NCI-H748 treated with DMSO at 0.1 percent for 48 hours (cell line): ENCODE data around the gene FBLIM1.
A peak's percentile ranks its signal among the peaks of the same experiment; 100 is the strongest.
"Not testable (repeated sequence)": the region's sequence is repeated elsewhere in the genome, so short reads cannot be mapped to it uniquely, and the experiment has no call there.

Experiments used
- DNase-seq: peaks from one replicate; lab custom pipeline; 2025; lab: John Stamatoyannopoulos, UW

Gene FBLIM1

DNA sequence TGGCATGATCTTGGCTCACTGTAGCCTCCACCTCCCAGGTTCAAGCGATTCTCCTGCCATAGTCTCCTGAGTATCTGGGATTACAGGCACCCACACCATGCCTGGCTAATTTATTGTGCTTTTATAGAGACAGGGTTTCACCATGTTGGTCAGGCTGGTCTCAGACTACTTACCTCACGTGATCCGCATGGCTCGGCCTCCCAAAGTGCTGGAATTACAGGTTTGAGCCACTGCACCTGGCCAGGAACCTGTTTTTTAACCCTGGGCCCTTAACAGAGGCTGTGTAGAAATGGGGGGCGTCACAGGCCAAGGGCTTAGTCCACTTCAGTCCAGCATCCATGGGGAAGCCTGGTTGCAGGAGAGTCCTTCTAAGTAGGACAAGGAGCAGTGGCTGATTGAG, 9.3 kb downstream of the FBLIM1 start:
- no peak for DNase-seq

DNA sequence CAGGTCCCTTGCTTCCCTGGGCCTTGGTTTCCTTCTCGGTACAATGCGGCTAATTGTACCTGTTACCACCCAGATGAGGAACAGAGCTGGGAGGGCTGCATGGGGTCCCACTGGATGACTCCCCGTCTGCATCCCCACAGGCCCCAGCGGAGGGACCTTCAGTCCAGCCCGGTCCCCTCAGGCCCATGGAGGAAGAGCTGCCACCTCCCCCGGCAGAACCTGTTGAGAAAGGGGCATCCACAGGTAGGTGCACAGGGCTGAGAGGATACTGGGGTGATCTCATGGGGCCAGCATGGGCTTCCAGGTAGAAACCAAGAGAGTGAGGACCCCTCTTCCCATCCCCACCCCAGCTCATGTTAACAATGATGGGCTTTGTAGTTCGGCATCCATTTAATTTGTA, 9.8 kb downstream of the FBLIM1 start:
- no peak for DNase-seq

DNA sequence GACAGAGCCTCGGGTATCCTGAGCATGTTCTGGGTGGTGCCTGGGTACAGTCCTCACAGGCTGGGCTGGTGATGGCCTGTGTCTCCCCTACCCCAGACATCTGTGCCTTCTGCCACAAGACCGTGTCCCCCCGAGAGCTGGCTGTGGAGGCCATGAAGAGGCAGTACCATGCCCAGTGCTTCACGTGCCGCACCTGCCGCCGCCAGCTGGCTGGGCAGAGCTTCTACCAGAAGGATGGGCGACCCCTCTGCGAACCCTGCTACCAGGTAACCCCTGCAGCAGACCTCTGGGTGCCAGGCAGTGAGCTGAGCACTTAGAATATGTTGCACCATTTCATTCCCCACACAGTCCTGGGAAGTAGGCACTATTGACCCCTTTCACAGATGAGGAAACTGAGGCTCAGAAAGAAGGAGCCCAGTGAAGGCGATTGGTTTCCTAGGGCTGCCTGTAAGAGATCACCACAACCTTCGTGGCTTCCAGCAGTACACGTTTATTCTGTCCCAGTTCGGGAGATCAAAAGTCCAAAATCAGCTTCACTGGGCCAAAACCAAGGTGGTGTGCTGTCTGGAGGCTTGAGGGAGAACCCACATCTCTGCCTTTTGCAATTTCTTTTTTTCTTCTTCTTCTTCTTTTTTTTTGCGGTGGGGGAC, 11.8 kb downstream of the FBLIM1 start:
- DNase-seq = no peak

DNA sequence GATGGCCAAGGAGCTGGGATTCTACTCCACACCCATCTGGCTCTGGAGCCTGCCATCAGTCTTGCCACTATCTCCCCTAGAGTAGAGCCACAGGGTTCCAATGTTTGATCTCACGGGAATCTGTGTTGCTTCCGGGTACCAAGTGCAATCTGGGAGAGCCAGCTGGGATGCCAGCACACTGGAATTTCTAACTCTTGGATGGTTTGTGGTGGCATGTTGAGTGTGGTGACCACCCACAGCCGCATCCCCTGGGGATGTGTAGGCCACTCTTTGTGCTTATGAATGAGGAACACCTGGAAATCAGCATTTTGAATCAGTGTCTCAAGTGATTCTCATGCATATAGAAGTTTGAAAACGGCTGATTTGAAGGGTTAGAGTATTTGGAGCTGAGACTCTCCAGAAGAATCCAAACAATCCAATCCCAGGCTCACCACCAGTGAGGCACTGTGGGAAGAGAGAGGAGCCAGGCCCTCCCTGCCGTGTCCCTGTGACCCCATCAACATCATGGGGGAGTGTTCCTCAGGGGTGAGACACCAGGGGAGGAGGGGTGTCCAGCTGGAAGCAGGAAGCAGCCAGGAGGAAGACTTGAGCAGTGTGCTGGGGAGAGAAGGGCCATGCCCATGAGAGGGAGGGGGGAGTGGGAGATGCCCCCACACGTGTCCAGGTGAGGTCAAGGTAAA, 13.4 kb downstream of the FBLIM1 start:
- no peak for DNase-seq

DNA sequence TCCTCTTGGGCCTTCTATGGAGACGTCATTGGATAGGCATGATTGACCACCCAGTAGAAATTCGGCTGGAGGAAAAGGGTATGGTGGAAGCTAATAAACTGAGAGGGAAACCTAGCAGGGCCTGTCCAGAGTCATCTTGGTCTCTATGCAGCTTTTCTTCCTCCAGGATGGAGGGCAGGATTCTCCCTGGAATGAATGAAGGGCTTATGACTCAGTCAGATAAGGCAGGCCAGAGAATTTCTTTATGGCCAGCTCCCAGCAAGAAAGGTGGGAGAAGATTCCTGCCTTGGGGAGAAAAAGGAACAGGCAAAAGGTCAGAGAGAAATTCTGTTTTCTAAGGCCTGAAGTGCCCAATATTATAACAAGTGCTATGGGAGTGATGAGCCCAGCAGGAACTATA, 17.1 kb downstream of the FBLIM1 start:
- DNase-seq = no peak

DNA sequence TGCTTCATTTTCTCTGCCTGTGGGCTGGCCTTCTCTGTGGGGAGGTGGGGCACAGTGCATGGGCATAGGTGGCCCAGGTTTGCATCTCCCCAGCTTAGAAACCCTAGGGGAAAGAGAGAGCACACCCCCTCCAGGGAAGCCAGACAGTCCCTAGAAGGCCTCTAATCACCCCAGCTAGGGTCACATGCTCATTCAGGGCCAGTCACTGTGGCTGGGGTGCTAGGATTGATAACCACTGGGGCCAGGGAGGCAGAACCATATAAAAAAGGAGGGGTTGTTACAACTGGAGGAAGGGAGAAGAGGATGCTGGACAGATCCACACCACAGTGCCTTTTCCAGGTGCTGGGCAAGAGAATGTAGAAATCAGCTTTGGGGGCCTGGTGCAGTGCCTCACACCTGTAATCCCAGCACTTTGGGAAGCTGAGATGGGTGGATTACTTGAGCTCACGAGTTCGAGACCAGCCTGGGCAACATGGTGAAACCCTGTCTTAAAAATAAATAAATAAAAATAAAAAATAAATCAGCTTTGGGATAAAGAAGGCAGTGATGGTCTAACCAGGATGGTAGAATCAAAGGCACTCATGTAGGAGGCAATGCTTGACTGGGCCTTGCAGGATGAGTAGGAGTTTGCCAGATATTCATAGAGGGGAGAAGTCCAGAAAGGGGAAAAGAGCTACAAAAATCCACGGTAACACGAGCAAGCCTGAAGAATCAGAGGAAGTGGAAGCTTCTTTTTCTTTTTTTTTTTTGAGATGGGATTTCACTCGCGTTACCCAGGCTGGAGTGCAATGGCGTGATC, 19.5 kb downstream of the FBLIM1 start:
- no peak for DNase-seq

DNA sequence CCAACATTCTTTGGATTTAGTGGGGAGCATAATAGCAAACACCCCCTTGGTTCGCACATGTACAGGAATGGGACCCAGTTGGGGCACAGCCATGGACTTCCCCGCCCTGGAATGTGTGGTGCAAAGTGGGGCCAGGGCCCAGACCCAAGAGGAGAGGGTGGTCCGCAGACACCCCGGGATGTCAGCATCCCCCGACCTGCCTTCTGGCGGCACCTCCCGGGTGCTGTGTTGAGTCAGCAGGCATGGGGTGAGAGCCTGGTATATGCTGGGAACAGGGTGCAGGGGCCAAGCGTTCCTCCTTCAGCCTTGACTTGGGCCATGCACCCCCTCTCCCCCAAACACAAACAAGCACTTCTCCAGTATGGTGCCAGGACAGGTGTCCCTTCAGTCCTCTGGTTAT, 27.1 kb downstream of the FBLIM1 start:
- no peak for DNase-seq

DNA sequence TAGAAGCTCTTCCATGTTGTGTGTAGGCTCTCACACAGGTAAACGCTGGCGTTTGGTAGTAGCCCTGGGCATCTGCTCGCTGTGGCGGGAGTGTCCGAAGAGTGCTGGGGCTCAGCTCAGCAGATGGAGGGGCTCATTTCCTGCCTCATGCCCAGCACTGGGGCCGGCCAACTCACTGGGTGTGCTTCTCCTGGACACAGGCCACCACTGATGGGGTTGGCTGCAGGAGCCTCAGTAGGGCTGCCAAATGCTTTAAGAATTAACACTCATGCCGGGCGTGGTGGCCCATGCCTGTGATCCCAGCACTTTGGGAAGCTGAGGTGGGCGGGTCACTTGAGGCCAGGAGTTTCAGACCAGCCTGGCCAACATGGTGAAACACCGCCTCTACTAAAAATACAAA, 28.0 kb downstream of the FBLIM1 start:
- no peak for DNase-seq

DNA sequence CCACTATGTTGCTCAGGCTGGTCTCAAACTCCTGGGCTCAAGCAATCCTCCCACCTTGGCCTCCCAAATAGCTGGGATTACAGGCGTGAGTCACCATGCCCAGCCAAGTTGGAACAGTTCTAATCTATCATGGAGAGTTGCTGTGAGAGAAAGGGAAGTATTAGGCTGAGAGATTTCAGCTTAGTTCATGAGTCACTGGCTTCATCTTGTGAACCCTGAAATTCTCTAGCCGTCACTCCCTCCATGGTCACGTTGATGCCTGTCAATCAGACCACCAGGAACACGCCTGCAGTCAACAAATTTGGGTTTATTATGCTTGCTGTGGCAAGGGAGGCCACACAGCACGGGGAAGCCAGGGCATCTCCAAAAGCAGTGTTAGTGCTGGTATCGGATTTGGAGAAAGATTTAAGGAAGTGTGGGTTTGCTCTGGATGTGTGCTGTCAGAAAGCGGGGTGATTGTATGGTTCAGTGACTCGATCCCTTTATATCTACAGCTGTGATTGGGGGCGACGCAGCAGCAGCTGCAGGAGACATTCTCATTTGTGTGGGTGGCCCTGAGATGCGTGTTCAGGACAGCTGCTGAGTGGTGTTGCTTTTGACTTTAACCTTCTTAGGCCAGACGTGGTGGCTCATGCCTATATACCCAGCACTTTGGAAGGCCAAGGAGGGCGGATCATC, 30.2 kb downstream of the FBLIM1 start:
- no peak for DNase-seq

DNA sequence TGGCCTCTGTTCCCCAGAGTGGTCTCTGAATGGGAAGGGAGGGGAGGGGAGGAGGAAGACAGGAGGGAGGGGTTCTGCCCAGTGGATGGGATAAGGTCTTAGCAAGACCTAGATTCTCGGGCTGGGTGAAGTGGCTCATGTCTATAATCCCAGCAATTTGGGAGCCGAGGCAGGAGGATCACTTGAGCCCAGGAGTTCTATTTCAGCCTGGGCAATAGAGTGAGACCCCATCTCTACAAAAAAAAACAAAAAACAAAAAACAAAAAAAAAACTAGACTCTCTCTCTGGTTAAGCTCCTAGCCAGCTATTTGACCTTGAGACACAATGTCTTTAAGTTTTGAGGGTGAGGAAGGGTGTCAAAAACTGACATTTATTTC, 37.5 kb downstream of the FBLIM1 start:
- no peak for DNase-seq

DNA sequence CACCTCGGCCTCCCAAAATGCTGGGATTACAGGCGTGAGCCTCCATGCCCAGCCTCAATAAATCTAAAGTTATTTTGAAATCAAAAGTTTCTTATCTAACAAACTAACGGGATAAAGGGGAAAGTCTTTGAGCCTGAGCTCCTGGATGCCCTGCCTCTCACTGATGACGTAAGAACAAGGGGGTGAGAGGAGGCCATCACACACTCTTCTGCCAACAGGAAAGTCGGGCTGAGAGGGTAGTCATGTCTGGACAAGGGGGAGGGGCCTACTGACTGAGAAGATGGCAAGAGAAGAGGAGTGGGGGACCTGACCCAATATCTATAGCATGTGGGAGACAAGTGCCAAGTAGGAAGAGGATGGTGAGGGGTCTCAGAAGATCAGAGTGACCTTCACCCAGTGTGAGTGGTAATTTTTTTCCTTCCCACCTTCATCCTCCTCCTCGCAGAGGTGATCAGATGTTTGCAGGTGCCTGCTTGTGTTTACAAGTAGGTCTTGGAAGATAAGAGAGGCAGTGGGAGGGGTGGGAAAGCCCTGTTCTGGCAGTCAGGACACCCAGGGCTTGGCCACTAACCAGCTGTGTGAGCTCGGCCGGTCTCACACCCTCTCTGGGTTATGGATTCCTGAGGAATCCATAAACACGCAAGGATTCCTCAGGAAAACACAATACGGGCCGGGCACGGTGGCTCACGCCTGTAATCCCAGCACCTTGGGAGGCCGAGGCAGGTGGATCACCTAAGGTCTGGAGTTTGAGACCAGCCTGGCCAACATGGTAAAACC, 39.2 kb downstream of the FBLIM1 start:
- DNase-seq = no peak

DNA sequence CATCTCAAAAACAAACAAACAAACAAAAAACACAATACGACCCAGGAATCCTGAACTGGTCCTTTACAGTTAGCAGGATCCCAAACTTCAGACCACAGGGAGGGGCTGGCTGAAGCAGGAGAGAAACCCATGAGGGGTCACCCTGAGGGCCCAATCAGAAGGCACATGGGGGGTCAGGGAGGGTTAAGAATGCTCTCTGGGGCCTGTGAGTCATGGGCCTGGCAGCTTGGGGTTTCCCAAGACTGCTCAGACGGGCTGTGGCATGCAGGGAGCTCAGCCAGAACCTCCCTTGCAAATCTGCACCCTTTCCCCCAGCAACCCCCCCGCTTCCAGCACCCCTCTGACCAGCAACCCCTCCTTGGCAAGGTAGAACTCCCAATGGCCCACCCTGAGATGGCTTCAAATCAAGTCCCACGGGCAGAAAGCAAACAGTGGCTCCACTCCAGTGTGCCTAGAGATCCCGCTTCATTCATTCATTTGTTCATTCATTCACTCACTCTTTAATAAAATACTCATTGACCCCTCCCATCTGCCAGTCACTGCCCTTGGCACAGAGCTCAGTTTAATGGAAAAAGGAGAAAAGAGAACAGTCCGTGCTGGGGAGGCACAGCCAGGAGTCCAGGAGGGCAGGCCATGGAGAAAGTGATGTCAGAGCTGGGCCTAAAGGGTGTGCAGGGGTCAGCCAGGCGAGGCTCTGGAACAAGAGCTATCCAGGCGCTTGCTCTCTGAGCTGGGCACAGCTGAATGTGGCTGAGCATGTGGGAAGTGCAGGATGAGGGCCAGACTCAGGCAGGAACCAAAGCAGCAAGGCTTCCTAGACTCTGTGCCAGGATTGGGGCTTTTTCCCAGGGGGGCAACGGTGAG, 40.6 kb downstream of the FBLIM1 start:
- no peak for DNase-seq

DNA sequence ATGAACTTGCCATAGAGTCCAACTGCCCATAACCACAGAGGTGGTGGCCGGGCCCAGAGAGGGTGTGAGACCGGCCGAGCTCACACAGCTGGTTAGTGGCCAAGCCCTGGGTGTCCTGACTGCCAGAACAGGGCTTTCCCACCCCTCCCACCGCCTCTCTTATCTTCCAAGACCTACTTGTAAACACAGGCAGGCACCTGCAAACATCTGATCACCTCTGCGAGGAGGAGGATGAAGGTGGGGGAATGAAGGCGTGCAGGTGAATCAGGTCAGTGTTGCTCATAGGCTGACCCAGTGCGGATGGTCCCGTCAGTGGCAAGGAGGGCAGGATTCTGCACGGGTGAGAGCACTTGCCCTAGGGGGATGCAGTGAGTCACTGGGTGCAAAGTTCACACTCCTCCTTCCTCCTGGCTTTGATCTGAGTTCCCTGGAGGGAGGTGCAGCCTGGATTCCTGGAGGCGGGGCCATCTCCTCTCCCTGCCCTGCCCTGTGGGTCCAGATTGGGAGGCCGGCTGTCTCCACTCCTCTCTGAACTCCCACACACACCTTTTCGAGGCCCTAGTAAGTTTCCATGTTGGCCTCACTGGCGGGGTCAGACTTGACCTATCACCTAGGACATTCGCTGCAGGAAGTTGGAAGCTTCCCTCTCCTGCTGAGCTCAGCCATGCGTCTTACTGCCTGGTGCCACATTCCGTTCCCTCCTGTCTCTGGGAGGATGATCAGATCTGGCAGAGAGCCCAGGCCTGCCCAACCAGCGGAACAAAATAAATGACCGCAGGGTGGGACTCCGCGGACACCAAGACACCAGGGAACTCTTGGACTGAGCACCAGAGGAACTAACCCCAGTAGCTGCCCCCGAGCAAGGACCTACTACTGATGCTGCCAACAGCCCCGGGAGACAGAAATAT, 41.6 kb downstream of the FBLIM1 start:
- peak; percentile 30 for DNase-seq

DNA sequence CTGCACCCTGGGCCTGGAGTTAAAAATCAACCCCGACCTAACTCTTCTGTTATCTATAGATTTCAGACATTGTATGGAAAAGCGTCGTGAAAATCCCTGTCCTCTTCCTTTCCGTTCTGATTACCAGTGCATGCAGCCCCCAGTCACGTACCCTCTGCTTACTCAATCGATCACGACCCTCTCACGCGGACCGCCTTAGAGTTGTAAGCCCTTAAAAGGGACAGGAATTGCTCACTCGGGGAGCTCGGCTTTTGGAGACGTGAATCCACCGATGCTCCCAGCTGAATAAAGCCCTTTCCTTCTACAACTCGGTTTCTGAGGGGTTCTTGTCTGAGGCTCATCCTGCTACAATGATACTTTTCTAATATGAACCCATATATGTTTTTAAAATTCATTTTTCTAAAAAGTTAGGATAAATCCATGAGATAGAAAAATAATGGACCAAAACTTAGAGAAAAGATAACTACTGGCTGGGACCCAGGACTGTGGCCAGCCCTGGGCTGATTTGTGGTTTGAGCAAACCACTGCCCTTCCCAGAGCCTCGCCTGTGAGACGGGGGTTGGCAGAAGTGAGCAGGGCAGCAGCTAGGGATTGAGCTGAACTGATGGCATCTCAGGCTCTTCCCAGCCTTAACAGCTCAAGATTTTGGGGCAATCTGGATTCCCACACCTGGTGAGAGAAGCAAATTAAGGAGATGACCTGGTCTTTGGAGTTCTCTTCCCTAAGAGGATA, 43.8 kb downstream of the FBLIM1 start:
- no peak for DNase-seq

DNA sequence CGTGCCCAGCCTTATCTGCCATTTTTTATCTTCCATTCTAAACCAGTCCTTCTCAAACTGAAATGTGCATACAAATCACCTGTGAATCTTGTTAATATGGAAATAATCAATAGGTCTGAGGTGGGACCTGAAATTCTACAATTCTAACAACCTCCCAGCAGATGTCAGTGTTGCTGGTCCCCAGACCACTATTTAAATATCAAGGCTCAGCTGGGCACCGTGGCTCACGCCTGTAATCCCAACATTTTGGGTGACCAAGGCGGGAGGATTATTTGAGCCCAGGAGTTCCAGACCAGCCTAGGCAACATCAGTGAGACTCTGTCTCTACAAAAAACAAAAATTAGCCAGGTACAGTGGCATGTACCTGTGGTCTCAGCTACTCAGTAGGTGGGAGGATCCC, 44.8 kb downstream of the FBLIM1 start:
- DNase-seq = no peak

DNA sequence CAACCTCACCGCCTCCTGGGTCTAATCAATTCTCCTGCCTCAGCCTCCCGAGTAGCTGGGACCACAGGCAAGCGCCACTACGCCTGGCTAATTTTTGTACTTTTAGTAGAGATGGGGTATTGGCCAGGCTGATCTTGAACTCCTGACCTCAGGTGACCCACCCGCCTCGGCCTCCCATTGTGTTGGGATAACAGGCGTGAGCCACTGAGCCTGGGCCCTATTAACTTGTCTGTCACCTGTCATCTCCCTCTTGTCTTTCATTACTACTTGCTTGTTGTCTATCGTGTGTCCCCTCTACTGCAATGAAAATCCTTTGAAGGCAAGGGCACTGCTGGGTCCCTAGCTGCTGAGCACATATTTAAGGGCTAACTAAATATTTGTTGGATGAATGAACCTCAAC, 45.5 kb downstream of the FBLIM1 start:
- DNase-seq = no peak

DNA sequence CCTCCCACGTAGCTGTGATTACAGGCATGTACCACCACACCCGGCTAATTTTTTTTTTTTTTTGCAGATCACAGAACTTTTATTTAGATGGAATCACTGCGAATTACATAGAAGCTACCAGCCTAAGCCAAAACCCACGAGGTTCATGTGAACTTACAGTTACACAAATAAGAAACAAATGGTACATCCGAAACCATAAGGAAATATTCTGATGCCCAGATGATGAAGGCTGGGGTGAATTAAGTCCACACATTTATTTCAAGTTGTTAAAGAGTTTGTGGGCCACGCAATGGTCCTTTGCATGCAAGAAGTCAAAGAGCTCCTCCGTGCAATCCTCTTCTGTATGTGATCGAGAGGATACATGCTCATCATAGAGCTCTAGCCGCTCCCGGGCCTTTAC, 48.5 kb downstream of the FBLIM1 start:
- DNase-seq = no peak

DNA sequence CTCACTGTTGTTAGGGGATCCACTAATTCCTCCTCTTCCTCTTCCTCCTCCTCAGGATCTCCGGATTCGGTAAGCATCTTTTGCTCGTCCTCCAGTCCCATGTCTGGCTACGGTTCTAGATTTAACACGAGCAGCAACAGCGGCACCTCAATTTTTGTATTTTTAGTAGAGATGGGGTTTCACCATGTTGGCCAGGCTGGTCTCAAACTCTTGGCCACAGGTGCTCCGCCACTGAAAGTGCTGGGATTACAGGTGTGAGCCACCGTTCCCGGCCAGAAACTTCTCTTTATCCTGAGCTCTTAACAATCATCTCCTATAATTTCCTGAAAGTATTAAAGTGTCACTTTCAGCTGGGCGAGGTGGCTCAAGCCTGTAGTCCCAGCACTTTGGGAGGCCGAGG, 49.0 kb downstream of the FBLIM1 start, which contains the start of gene UQCRHL:
Gene UQCRHL, minus strand, starts transcription at position 101 of the 400 bp plus-strand sequence. Its CDS starts 0 bp downstream, at position 101.
- not testable (repeated sequence) for DNase-seq

DNA sequence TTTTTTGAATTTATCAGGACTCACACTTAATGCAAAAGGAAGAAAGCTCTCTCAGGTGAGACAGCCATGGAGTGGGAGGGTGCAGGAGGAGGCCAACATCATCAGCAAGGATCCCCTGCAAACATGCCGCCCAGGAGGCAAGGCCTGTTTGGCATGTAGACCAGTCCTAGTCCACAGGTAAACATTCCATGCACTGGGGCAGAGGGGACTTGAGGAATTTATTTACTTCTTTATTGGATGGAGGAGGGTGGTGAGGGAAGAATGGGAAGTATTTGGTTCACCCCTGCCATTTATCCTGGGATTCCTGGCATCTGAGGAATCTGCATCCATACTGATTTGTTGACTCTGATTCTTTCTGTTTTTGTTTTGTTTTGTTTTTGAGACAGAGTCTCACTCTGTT, 50.4 kb downstream of the FBLIM1 start:
- DNase-seq = no peak
